Activated naive CD4-positive, alpha-beta T cell treated with anti-CD3 and anti-CD28 coated beads for 36 hours (primary cell): Measurements from ENCODE around the gene CCDC174. TPM values are rescaled to one million over a fixed set of nuclear protein-coding genes. Genes with fewer than 3 reads are reported as not detected.

Experiments
- CTCF ChIA-PET: fragments of 350-600 bp; sonication (Branson Sonifier 250); formaldehyde crosslinking; loops from one replicate; lab custom pipeline; 2021; ENCODE audit warnings: antibody characterized with exemption; lab: Charles Lee
- DNase-seq: peaks from one replicate; pipeline ENCODE4 v3.0.0-alpha.2; 2020
- H3K27ac Mint-ChIP-seq: one replicate; pipeline ENCODE4 v1.8.0; 2021; ENCODE audit warnings: mild to moderate bottlenecking, mixed read lengths
- H3K27me3 Mint-ChIP-seq: one replicate; pipeline ENCODE4 v1.8.0; 2021; ENCODE audit warnings: low read depth, mixed read lengths
- H3K36me3 Mint-ChIP-seq: one replicate; pipeline ENCODE4 v1.8.0; 2021; ENCODE audit warnings: low read depth, mixed read lengths
- H3K4me1 Mint-ChIP-seq: one replicate; pipeline ENCODE4 v1.8.0; 2021; ENCODE audit warnings: low read depth, mixed read lengths
- H3K4me3 Mint-ChIP-seq: one replicate; pipeline ENCODE4 v1.8.0; 2021; ENCODE audit warnings: mild to moderate bottlenecking, moderate library complexity, mixed read lengths
- H3K9me3 Mint-ChIP-seq: one replicate; pipeline ENCODE4 v1.8.0; 2021; ENCODE audit warnings: mixed read lengths
- intact Hi-C: fragments of 100-400 bp; cut with micrococcal nuclease; formaldehyde crosslinking; loops from one replicate; pipeline ENCODE4 v1.15.1; 2023
- total RNA-seq, 2 experiments: library from RNA; stranded (reverse); gene quantifications; one replicate each; pipeline ENCODE4 v1.2.3, GENCODE V29; 2021

CCDC174 gene
- total RNA-seq, 2 experiments from 2014 or later, result 16.1 to 20.7 TPM

DNA sequence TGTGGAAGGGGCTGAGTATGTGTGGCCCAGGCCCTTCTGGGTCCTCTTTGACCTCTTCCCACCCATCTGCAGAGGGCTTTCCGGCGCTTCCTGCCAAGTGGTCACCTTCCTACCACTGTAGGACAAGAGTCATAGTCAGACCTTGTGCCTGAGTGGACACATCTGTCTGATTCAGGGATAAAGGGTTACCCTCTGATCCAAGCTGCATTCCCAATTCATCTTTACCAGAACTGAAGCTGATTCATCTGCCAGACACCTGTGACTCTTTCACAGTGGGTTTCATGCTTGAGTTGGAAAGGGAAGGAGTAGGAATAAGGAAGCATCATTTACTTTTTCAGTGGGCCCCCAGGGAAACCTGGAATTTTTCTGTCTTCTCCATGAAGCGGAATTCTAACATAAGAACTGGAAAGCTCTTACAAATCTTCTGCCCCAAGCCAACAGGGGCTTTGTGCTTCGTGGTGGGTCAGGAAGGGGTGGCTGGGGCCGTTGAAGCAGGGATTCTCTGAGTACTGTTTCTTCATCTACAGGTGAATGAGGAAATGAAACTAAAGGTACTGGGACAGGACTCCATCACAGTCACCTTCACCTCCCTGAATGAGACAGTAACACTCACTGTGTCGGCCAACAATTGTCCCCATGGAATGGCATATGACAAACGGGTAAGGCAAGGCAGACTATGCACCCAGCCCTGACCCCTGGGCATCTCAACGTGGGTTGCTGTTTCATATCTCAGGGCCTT, 69.7 kb downstream of the CCDC174 start:
- no peak overlapping the region for H3K27ac Mint-ChIP-seq
- H3K9me3 Mint-ChIP-seq, result no peaks in the 10 kb centered on the region
- H3K4me1 Mint-ChIP-seq, result no peaks in the 10 kb centered on the region
- CTCF ChIA-PET, result no interaction called here
- no peak overlapping the region for H3K4me3 Mint-ChIP-seq
- no peak for DNase-seq
- no peaks in the 10 kb centered on the region for H3K27me3 Mint-ChIP-seq
- intact Hi-C loops, result no loop called here
- H3K36me3 Mint-ChIP-seq, result peaks cover 1% of the 10 kb centered on the region

Other genes with a start within 250 kb of the CCDC174 start
- 10 to 100 TPM; 32.2 to 36.9 TPM for gene SLC6A6, start 249.2 kb upstream of the CCDC174 start, total RNA-seq
- not detected for gene GRIP2, start 111.4 kb upstream of the CCDC174 start, total RNA-seq
- gene C3orf20, start 23.4 kb downstream of the CCDC174 start, total RNA-seq, result under 1 TPM; 0.12 to 0.17 TPM
- not detected for gene FGD5, start 167.2 kb downstream of the CCDC174 start, total RNA-seq